HepG2 (cell line): ENCODE data around the gene PARP14. TPM values are rescaled to one million over a fixed set of nuclear protein-coding genes. Genes with fewer than 3 reads are reported as not detected.

Experiments used
- ATF7-NPFF ChIP-seq: sonication (generic); formaldehyde crosslinking; IDR thresholded peaks from 2 replicates; pipeline ENCODE4 v1.8.1; 2023; ENCODE audit warnings: mild to moderate bottlenecking, low read depth, missing genetic modification reagents, moderate library complexity
- GATA4 ChIP-seq: sonication (generic); IDR thresholded peaks from 2 replicates; pipeline ENCODE4 v1.6.1; 2016; ENCODE audit warnings: antibody characterized with exemption, low read depth, borderline replicate concordance
- KAT8 ChIP-seq: IDR thresholded peaks from 2 replicates; pipeline ENCODE4 v1.6.1; 2016; ENCODE audit warnings: missing genetic modification reagents, missing compliant biosample characterization
- KDM1A ChIP-seq: IDR thresholded peaks from 2 replicates; pipeline ENCODE4 v1.6.1; 2016; ENCODE audit warnings: missing compliant biosample characterization
- SNAPC4 ChIP-seq: sonication (generic); formaldehyde crosslinking; IDR thresholded peaks from 2 replicates; pipeline ENCODE4 v1.4.0; 2020; ENCODE audit warnings: mild to moderate bottlenecking, missing genetic modification reagents
- ZFX ChIP-seq: sonication (generic); formaldehyde crosslinking; IDR thresholded peaks from 2 replicates; pipeline ENCODE4 v1.4.0; 2020; ENCODE audit warnings: mild to moderate bottlenecking, low read depth, missing genetic modification reagents, moderate library complexity
- ZHX1 ChIP-seq: sonication (generic); formaldehyde crosslinking; IDR thresholded peaks from 2 replicates; pipeline ENCODE4 v1.8.1; 2022; ENCODE audit warnings: low read depth, mild to moderate bottlenecking, missing genetic modification reagents
- ZNF143 ChIP-seq: sonication (generic); formaldehyde crosslinking; IDR thresholded peaks from 2 replicates; pipeline ENCODE4 v1.4.0; 2020; ENCODE audit warnings: missing genetic modification reagents
- polyA plus RNA-seq, 8 experiments: library from polyadenylated mRNA; depleted of rRNA in 3 of 8; stranded (reverse) in 7 of 8; unstranded in 1 of 8; fragments of >200 nt; fragmentation: Illumina TruSeq in 4 of 8; extraction: Trizol in 4 of 8; gene quantifications; 2 replicates each; pipeline versions ENCODE4 v1.2.1 to v1.2.3, GENCODE V29; 2011 to 2016; ENCODE audit warnings: low read depth in 4 of 8, missing spikeins in 1 of 8, mixed read lengths in 1 of 8; ENCODE audit not compliant: insufficient read depth in 1 of 8
- total RNA-seq, 5 experiments: library from RNA; depleted of rRNA; stranded (reverse); fragments of >200 nt; fragmentation: Illumina TruSeq; extraction: Trizol; gene quantifications; 2 replicates each; pipeline ENCODE4 v1.2.3, GENCODE V29; 2016; ENCODE audit warnings: low read depth in 1 of 5
- TF ChIP-seq, protein P1 (sequence below): sonication (generic); formaldehyde crosslinking; IDR thresholded peaks from 2 replicates; pipeline ENCODE4; 2020; ENCODE audit warnings: missing genetic modification reagents, mild to moderate bottlenecking, borderline replicate concordance
- TF ChIP-seq, protein P2 (sequence below): sonication (generic); formaldehyde crosslinking; IDR thresholded peaks from 2 replicates; pipeline ENCODE4 v1.5.0; 2020; ENCODE audit warnings: mild to moderate bottlenecking, low read depth, missing genetic modification reagents, borderline replicate concordance
- TF ChIP-seq, protein P3 (sequence below): sonication (generic); formaldehyde crosslinking; IDR thresholded peaks from 2 replicates; pipeline ENCODE4 v1.4.0; 2020; ENCODE audit warnings: missing genetic modification reagents
- TF ChIP-seq, protein P4 (sequence below): sonication (generic); formaldehyde crosslinking; IDR thresholded peaks from 2 replicates; pipeline ENCODE4 v1.5.1; 2020; ENCODE audit warnings: missing genetic modification reagents, mild to moderate bottlenecking, borderline replicate concordance

The PARP14 gene
- total and polyA plus RNA-seq, 2 of the 13 experiments (the other 11 are each of a cell fraction or from before 2014, with no cell fraction given), result 9.0 to 19.1 TPM

DNA sequence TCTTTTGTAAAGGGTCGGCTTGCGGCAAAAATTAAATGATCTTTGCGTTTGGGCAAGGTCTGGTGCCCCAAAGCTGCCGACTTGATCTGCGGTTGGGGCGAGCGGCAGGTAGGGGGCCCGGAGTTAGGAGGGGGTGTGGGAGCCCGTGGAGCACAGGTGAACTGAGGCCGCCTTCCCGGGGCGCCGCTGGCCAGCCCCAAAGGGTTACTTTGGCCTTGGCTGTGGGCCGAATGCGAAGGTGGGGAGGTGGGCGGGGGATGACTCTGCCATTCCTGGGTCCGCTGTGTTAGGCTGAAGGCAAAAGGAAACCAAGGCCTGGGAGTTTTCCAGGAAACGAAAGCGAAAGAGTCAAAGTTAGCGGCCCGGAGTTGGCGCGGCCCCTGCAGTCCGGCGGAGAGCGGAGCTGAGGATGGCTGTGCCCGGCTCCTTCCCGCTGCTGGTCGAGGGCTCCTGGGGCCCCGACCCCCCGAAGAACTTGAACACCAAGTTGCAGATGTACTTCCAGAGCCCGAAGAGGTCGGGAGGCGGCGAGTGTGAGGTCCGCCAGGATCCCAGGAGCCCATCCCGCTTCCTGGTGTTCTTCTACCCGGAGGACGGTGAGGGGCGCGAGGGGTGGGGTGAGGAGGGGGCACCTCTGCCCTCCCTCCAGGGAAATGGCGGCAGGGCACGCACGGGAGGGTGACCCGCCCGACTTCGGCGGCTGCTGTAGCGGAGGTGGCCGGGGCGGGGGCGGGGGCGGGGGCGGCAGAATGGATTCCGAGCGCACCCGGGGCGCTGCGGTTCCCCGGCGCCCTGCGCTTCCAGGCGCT is at the start of gene PARP14 (continued):
- TF ChIP-seq, protein P1, sequence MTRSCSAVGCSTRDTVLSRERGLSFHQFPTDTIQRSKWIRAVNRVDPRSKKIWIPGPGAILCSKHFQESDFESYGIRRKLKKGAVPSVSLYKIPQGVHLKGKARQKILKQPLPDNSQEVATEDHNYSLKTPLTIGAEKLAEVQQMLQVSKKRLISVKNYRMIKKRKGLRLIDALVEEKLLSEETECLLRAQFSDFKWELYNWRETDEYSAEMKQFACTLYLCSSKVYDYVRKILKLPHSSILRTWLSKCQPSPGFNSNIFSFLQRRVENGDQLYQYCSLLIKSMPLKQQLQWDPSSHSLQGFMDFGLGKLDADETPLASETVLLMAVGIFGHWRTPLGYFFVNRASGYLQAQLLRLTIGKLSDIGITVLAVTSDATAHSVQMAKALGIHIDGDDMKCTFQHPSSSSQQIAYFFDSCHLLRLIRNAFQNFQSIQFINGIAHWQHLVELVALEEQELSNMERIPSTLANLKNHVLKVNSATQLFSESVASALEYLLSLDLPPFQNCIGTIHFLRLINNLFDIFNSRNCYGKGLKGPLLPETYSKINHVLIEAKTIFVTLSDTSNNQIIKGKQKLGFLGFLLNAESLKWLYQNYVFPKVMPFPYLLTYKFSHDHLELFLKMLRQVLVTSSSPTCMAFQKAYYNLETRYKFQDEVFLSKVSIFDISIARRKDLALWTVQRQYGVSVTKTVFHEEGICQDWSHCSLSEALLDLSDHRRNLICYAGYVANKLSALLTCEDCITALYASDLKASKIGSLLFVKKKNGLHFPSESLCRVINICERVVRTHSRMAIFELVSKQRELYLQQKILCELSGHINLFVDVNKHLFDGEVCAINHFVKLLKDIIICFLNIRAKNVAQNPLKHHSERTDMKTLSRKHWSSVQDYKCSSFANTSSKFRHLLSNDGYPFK (CRISPR knock-in tag), result no peak
- TF ChIP-seq GATA4 (no peak), KDM1A (CRISPR knock-in tag) (no peak), SNAPC4 (CRISPR knock-in tag) (no peak), ATF7-NPFF (0 out of 2 replicates have a peak, but pooled peaks have one; percentile 56), ZFX (CRISPR knock-in tag) (peak; percentile 90), ZNF143 (CRISPR knock-in tag) (no peak), ZHX1 (CRISPR knock-in tag) (no peak), KAT8 (CRISPR knock-in tag) (no peak; the same call in 1 of the 2 replicates)
- TF ChIP-seq, protein P2, sequence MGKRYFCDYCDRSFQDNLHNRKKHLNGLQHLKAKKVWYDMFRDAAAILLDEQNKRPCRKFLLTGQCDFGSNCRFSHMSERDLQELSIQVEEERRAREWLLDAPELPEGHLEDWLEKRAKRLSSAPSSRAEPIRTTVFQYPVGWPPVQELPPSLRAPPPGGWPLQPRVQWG (CRISPR knock-in tag), result no peak
- TF ChIP-seq, protein P3, sequence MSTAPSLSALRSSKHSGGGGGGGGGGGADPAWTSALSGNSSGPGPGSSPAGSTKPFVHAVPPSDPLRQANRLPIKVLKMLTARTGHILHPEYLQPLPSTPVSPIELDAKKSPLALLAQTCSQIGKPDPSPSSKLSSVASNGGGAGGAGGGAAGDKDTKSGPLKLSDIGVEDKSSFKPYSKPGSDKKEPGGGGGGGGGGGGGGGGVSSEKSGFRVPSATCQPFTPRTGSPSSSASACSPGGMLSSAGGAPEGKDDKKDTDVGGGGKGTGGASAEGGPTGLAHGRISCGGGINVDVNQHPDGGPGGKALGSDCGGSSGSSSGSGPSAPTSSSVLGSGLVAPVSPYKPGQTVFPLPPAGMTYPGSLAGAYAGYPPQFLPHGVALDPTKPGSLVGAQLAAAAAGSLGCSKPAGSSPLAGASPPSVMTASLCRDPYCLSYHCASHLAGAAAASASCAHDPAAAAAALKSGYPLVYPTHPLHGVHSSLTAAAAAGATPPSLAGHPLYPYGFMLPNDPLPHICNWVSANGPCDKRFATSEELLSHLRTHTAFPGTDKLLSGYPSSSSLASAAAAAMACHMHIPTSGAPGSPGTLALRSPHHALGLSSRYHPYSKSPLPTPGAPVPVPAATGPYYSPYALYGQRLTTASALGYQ (CRISPR knock-in tag), result 0 out of 2 replicates have a peak, but pooled peaks have one; percentile 26
- TF ChIP-seq, protein P4, sequence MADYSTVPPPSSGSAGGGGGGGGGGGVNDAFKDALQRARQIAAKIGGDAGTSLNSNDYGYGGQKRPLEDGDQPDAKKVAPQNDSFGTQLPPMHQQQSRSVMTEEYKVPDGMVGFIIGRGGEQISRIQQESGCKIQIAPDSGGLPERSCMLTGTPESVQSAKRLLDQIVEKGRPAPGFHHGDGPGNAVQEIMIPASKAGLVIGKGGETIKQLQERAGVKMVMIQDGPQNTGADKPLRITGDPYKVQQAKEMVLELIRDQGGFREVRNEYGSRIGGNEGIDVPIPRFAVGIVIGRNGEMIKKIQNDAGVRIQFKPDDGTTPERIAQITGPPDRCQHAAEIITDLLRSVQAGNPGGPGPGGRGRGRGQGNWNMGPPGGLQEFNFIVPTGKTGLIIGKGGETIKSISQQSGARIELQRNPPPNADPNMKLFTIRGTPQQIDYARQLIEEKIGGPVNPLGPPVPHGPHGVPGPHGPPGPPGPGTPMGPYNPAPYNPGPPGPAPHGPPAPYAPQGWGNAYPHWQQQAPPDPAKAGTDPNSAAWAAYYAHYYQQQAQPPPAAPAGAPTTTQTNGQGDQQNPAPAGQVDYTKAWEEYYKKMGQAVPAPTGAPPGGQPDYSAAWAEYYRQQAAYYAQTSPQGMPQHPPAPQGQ (CRISPR knock-in tag), result no peak
